CD4-positive, alpha-beta T cell treated with Interleukin-4 for 4 hours (primary cell): ENCODE measurements around the gene TLR9.

Experiments
- DNase-seq: peaks from one replicate; pipeline ENCODE4 v3.0.0-alpha.2; 2020

The TLR9 gene

DNA sequence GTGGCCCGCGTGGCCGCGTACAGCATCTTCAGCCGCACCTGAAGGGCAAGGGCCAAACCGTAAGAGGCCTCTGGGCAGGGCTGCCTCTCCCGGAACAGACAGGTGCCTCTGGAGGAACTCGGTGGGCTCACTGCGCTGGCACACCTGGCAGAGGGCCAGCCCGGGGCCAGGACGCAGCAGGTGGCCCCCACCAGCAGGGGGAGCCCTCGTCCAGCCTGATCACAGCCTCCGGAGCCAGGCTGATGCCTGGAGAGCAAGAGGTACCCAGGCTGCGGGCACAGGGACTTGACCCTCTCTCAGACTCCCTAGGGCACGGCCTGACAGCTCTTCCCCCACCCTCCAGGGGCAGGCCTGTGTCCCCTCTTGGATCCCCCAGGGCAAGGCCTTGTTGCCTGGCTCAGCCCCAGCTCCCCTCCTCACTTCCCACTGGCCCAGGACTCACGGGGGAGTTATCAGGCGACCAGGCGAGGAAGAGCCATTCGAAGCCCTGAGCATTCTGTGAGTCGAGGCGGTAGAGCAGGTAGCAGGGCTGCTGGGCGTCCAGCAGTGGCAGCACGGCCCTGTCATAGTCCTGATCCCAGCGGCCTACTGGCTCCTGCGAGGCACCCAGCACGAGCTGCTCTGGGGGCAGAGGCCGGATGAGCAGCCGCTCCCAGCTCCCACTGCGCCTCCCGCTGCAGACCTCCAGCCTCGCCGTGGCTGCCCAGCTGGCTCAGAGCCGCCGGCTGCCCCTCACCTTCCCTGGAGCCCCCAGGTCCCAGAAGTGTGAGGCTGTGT lies 6.2 kb upstream of the TLR9 start:
- DNase-seq = peak; percentile 76

DNA sequence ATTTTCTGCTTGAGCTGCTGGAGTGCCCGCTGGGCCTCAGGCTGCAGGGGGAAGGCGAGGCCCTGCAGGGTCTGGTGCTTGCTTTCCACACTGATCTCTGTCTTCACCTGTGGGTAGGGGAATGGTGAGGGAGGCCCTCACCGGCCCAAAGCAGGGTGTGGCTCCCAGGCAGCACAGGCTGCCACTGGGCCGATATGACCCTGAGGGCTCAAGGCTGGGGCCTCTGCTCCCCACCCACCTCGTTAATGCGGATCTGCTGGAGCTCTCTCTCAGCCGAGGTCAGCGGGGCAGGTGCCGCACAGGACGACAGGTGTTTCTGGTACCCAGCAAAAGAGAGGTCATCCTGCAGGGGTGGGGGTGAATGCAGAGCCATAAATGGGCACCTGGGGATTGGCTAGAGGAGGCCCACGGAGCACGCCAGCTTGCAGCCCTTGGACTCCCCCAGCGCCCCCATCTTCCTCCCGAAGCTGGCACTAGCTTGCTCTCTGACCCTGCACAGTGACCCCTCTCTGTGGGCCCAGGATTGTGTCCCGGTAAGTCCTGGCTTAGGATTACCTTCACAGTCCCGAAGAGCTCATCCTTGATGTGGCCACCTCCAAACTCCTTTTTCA lies 5.5 kb upstream of the TLR9 start:
- no peak for DNase-seq

DNA sequence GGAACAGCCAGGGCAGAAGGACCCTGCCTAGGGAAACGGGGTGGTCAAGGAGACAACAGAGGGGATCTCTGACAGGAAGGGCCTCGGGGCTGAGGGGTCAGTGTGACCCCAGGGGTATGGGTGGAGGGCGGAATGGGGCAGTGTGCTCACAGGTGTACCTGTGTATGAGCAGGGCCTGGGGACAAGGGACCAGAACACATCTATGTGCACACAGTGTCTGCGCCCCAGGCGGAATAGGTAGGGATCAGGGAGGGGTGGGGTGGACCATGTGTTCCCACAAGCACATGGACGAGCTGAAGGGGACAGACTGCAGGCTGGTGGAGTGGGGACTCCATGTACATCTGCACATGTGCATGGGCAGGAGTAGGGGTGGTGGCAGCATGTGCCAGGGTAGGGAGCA lies 5.0 kb upstream of the TLR9 start:
- DNase-seq = no peak

DNA sequence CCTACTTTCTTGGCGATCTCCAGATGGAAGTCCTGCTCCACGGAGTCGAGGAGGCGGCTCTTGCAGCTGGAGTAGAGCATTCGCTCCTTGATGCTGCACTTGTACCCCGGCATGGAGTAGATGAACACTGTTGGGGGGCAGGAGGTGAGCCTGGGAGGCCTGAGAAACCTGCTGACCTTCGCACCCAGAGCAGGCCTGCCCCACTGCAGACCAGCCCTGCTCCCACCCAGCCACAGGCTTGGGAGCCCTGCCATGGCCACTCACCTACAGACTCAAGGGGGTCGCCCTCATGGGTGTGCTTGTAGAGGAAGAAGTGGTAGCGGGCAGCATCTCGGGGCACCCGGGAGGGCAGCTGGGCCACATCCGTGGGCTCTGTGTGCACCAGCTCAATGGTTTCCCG lies 4.2 kb upstream of the TLR9 start:
- no peak for DNase-seq

DNA sequence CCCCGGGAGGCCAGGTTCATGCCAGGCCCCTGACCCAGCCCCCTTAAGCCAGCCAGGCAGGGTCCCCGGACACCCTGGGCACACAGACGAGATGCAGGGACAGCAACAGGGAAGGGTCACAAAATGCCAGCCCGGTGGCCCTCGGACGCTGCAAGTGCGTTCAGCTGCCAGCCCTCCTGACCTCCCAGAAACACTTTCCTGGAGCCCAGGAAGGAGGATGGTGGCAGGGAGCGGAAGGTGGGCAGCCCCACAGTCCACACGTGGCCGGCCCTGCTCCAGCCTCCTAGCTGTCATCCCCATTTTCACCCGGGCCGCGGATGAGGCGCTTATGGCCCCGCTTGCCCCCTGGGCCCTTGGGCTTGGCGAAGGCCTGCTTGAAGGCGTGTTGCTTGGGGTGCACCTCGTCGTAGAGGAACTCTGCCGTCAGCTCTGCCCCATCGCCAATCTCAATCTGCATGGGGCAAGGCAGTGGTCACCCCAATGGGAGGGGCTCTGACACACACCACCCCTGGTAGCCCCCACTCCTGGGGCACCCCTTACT lies 3.4 kb upstream of the TLR9 start:
- DNase-seq = no peak

DNA sequence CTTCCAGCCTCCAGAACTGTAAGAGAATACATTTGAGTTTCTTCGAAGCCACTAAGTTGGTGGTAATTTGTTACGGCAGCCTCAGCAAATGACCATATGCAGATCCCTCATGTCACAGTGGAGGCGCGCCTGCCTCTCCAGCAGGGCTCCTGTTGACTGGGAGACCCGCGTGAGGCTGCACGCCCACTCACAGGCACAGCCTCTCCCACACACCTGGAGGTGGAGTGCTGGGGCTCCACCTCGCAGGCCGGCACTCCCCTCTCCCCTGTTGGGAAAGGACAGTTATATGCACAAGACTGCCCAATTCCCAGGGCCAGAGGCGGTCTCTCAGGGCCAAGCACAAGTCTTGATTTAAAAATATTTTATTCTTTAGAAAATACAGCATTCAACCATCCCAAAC lies 2.8 kb upstream of the TLR9 start:
- no peak for DNase-seq

DNA sequence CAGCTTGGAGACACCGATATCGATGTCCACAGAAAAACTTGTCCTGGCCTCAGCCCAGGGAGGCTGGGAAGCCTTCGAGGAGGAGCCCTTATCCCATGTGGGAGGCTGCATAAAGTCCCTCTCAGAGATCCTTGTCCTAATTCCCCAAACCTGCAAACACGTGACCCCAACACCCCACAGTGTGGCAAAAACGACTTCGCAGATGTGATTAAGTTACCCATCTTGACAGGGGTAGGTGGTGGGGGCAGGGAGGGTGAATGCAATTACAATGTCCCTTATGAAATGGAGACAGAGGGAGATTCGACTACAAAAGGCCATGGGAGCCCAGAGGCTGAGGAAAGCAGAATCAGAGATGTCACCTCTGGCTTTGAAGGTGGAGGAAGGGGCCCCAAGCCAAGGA lies 2.3 kb upstream of the TLR9 start:
- DNase-seq = no peak

DNA sequence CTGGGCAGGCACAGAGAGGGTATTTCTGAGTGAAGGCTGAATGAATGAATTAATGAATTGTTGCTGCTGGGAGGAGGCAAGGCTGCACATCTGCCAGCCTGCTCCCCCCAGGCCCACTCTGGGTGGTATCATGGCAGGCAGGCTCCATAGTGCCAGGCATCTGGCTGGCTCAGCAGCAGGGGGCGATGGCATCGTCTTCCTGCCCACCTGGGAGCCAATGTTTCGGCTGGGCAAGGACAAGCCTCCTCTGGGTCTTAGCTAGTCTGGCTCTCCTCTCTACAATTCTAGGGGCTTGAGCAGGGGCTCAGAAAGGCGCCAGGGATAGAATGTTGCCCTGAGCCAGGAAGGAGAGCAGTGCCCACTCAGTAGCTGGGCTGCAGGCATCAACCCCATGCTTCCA lies 1.7 kb upstream of the TLR9 start:
- DNase-seq = no peak

DNA sequence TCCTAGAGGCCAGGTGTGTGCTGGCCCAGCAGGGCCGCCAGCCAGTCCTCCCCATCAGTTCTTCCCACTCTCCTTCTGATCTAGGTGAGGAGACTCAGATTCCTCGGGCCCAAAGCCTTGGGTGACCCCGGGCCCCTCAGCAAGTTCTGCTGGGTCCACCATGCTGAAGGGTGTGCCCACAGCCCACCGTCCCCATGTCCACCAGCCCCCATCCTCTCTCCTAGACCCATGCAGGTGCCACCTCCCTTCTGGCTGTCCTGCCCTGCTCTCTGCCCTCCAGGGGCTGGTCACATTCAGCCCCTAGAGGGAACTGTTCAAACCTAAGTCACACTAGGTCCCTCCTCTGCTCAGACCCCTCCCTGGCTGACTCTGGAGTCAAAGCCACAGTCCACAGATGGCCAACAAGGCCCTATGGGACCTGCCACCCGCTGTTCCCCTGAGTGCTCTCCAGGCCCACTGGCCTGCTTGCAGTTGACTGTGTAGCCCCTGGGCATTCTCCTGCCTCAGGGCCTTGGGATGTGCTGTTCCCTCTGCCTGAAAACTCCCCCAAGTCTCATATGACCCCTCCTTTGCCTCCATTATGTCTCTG lies 878 bp upstream of the TLR9 start:
- DNase-seq = no peak

DNA sequence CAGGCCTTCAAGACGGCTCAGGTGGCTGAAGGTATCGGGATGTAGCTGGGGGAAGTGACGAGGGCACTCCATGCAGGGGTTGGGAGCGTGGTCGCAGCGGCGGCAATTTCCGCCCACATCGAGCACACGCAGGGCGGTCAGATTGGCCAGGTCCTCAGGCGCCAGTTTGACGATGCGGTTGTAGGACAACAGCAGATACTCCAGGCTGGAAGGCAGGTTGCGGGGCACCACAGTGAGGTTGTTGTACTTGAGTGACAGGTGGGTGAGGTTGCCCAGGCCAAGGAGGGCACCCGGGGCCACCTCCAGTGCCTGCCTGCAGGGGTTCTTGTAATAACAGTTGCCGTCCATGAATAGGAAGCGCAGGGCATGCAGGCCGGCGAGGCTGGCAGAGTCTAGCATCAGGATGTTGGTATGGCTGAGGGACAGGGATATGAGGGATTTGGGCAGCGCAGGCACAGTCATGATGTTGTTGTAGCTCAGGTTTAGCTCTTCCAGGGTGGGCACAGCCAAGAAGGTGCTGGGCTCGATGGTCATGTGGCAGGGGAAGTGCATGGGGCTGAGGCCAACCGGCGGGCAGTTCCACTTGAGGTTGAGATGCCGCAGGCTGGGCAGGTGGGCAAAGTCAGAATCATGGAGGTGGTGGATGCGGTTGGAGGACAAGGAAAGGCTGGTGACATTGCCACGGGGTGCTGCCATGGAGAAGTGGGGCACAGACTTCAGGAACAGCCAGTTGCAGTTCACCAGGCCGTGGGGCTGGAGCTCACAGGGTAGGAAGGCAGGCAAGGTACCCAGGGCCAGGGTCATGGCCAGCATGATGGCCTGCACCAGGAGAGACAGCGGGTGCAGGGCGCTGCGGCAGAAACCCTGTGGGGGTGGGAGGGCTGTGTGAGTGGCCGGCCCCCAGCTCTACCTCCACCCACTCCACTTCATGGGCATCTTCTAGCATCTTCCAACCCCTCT lies 1.7 kb downstream of the TLR9 start:
- no peak for DNase-seq

DNA sequence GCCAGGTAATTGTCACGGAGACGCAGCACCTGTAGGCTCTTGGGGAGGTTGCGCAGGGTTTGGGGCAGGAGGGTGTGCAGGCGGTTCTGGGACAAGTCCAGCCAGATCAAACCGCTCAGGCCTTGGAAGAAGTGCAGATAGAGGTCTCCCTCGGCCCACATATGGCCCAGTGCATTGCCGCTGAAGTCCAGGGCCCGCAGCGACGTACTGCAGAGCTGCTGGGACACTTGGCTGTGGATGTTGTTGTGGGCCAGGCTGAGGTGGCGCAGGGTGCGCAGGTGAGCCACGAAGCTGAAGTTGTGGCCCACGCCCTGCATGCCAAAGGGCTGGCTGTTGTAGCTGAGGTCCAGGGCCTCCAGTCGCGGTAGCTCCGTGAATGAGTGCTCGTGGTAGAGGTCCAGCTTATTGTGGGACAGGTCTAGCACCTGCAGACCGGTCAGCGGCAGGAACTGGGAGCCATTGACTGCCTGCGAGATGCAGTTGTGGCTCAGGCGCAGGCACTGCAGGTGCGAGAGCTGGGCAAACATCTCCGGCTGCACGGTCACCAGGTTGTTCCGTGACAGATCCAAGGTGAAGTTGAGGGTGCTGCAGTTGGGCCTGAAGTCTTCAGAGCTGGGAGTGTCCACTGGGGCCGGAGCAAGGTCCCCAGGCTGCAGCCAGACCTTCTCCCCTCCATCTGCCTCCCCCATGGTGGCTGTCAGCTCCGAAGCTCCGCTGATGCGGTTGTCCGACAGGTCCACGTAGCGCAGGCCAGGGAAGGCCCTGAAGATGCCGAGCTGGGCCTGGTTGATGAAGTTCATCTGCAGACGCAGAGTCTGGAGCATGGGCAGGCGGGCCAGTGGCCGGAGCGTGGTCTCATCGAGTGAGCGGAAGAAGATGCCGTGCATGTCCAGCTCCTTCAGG lies 2.9 kb downstream of the TLR9 start:
- no peak for DNase-seq

DNA sequence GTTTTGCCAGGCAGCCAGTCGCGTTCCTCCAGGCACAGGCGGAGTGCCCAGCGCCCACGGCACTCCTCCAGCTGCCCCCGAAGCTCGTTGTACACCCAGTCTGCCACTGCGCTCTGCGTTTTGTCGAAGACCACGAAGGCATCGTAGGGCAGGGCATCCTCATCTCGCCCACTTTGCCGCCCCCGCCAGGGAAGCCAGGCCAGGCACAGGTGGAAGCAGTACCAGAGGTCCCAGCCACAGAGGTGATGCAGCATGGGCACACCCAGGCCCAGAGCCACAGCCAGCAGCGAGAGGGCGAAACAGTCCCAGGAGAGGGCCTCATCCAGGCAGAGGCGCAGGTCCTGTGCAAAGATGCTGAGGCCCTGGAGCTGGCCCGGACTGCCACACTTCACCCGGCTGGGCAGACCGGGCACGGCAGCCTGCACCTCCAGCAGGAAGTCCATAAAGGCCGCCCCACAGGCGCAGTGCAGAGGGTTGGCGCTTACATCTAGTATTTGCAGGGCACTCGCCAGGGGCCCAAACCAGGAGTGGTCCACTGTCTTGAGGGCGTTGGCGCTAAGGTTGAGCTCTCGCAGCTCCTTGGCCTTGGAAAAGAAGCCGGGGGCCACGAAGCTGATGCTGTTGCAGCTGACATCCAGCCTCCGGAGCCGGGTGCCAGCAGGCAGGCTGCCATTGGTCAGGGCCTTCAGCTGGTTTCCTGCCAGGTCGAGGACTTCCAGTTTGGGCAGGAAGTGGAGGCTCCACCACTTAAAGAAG lies 3.7 kb downstream of the TLR9 start:
- DNase-seq = peak; percentile 68

DNA sequence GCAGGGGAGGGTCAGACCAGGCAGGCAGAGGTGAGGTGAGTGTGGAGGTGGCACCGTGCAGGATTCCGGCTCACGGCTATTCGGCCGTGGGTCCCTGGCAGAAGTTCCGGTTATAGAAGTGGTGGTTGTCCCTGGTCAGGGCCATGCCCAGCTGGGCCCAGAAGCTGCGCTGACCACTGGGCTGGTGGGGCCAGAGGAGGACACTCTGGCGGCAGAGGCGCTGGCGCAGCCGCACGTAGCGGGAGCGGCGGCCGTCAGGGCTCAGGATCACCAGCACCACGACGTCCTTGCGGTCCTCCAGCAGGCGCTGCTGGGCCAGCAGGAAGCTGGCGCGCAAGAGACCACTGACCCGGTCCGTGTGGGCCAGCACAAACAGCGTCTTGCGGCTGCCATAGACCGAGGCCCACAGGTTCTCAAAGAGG lies 4.3 kb downstream of the TLR9 start:
- no peak for DNase-seq

DNA sequence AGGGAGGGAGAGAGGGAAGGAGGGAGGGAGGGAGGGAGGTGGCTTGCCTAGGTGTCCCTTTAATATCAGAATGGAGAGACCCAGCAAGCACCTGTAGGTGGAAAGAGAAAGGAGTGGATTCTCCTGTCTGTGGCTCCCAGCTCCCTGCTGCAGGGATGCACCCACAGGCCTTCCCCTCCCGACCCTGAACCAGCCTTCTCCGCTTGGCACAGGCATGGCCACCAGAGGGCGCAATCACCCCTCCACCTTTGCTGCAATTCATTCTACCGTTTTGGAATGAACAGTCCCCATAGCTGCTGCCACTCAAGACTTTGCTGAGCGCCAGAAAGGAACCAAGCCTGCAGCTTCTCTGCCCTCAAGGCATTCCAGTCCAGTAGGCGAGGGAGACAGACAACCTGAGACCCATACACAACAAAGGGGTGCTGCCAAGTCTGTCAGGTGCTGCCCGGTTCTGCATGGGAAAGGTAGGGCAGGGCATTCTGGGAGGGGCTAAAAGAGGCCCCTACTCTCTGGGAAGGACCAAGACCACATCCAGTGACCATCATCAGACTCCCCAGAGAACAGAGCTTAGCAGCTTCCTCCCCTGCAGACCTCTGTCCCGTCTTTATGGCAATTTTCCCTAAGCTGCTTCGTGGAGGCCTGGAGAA lies 4.9 kb downstream of the TLR9 start:
- peak; percentile 82 for DNase-seq

DNA sequence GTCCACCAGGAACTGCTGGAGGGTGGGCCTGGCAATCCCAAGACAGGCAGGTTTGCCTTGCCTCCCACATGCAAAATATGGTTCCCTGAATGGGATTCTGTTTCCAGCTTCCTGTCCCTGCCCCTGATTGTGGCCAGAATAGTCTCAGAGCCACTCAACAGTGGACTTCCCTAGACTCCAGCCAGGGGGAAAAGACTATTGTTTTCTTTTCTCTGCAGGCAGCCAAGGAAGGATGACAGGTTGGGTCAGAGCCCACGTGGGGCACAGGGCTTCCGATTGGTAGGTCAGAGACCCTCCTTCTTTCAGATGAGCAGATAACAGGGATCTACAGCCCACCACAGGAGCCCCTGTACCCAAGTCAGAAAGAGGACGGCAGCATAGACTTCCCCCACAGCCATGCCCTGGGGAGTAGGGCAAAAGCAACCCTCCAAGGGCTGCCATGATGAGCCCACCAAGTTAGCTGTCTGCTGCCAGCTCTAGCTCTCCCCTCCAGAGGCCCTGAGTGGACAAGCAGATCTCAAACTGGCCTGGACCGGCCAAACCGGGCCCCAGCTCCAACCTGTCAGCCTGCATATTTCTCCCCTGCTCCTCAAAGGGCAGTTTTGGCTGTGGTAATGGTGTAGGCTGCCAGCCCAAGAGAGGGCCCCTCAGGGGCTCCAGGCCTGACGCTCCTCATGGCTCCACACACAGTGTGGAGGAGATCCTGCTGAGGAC lies 6.4 kb downstream of the TLR9 start:
- DNase-seq = no peak

DNA sequence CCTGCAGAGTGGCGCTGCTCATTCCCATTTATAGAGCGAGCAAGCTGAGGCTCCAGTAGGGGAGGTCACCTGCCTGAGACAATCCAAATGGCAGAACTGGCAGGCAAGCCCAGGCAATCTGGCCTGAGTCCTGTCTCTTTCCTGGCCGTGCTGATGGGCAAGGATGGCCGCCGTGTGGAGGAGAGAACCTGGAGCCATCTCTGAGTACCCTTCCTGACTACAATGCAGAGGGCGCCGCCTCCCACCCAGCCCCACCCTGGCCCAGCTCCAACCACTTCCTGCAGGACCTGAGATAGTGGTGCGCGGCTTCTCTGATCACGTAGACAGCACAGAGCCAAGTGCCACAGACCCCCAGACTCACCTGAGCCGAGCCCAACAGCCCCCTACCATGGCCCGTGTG lies 7.0 kb downstream of the TLR9 start:
- DNase-seq = peak; percentile 37

DNA sequence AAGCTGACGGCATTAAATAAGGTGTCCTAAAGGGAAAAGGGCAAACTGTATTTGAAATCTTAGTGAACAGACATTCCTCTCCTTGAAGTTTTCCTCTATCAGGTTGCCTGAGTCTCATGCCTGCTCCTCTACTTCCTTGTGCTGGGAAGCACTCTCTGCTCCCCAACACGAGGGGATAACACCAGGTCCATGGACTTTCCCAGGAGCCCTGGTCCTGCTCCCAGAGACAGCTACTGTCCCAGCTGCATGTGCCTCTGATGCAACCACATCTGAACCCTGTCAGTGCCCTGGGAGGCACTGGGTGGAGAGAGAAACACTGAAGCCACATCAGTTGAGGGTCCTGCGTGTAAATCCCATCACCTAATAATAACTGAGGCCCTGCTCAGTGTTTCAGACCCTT lies 7.4 kb downstream of the TLR9 start:
- no peak for DNase-seq

DNA sequence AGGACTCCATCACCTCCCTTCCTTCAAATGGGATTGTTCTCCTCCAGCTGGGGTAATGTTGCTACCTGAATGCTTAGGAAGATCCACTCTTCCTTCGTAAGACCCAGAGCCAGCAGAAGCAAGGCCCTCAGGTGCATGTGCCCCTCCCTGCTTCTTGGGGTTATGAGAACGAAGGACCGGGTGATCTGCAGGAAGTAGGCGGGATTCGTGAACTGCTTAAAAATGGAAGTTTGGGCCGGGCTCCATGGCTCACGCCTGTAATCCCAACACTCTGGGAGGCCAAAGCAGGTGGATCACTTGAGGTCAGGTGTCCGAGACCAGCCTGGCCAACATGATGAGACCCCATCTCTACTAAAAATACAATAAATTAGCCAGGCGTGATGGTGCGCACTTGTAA lies 8.0 kb downstream of the TLR9 start:
- no peak for DNase-seq

DNA sequence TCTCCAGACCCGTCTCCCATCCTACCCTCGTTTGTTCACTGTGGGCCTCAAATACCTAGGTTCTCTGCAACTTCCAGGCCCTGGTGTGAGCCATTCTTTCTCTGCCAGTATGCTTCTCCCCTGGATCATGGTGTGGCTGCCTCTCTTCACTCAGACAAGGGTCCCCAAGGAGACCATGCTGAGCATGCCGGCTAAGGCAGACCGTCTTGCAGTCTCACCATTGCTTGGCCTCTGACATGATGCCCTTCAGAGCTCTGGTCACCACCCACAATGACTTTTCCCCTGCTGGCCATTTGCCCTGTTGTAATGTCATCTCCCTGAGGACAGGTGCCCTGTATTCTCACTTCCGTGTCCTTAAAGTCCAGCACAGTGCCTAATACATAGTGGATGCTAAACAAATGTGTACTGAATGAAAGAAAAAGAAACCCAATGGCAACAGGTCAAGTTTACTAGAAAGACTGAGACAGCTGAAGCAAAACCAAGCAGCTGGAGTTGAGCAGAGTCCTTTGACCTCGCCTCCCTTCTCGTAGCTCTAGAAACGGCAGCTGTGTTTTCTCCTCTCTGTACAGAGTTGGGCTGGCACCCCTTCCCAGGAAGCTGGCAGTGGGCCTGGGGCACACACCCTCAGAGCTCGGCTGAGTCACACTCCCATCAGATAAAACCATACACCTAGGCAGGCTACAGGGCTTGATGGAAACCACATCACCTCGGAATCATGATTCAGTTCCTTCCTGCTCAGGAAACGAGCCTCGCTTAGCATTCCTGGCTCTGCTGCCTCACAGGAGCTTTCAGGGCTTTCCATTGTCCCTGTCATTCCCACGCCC lies 8.6 kb downstream of the TLR9 start:
- peak; percentile 89 for DNase-seq
